HG03469 (cell line): ENCODE data around the gene ZRSR2.
A peak's percentile ranks its signal among the peaks of the same experiment; 100 is the strongest.
"Not testable (repeated sequence)": the region's sequence is repeated elsewhere in the genome, so short reads cannot be mapped to it uniquely, and the experiment has no call there.

Source experiments
- ATAC-seq: cut with Tn5 transposase; IDR thresholded peaks from one replicate; pipeline ENCODE4 v1.9.1; 2021; ENCODE audit warnings: mild to moderate bottlenecking, moderate library complexity, moderate number of reproducible peaks; ENCODE audit not compliant: unreplicated experiment

The ZRSR2 gene, protein sequence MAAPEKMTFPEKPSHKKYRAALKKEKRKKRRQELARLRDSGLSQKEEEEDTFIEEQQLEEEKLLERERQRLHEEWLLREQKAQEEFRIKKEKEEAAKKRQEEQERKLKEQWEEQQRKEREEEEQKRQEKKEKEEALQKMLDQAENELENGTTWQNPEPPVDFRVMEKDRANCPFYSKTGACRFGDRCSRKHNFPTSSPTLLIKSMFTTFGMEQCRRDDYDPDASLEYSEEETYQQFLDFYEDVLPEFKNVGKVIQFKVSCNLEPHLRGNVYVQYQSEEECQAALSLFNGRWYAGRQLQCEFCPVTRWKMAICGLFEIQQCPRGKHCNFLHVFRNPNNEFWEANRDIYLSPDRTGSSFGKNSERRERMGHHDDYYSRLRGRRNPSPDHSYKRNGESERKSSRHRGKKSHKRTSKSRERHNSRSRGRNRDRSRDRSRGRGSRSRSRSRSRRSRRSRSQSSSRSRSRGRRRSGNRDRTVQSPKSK

DNA sequence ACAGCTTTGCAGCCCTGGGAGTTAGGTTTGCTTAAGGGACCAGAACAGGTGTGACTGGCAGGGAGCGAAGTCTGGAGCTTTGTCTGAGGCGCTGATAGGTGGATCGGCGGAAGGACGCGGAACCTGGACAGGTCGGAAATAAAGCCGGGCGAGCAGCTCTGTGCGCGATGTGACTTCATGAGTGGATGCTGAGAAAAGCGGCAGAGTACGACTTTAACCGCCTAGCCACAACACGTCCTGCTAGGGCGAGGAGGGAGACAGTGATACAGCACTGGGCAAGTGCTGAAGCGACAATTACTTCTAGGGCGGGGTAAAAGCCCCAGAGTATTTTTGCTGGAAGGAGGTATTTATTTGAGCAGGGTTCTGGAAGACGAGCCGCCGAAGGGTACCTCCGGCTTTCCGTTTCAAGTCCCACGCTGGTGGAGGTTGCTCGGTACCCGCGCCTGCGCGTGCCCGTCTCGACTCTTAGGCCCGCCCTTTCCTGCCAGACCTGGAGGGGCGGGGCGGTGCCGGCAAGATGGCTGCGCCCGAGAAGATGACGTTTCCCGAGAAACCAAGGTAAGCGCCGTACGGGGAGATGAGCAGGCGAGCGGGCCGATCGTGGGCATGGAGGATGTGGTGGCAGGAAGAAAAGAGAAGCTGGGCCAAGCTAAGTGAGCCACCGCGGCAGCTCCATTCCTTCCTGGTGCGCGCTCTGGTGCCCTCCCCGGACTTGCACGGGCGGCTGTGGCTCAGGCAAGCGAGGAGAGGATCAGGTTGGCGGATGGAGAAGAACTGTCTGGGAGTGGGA is at the start of gene ZRSR2:
Gene ZRSR2 (plus strand): TSS at position 506 of the 790 bp plus-strand sequence. CDS start 12 bp downstream, at position 518.
- ATAC-seq = peak; percentile 79

DNA sequence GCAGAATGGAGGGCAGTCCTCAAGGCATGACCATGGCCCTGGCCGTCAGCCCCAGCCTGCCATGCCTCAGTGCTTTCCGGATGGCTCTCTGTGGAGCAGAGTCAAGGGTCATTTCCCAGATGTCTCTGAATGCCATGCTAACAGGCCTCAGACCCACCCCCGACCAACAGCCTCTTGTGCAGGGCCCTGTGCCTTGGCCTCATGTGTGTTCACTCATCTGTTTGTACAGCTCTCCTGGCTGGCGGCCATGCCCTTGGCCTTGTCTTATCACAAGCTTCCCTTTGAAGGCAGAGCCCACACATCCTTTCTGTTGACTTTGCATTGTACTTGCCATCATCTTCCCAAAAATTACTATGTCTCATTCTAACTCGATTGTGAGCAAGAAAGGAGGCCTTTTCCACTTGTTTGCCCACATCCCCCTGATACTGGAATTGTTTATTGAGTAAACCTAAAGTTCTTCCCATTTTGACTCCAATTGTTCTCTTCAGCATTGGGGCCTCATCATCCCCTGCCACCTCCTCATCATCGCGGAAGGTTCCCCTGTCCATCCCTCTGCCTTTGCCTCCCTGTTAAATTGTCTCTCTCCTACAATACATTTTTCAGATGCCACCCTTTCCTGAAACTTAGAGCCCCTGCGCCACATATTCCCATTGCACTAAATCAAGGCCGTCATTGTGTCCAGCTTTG is 46.0 kb upstream of the ZRSR2 start:
- ATAC-seq = no peak

DNA sequence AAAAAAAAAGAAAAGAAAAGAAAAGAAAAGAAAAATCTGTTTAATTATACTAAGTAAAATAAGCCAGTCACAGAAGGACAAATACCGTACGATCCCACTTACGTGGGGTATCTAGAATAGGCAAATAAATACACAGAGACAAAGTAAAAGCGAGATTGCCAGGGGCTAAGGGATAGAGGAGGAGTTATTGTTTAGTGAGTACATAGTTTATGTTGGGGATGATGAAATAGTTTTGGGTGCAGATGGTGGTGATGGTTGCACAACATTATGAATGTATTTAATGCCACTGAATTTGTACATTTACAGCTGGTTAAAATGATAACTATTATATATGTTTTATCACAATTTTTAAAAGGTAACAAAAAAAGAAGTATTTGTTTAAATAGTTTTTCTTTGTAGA is 45.1 kb upstream of the ZRSR2 start:
- ATAC-seq = no peak

DNA sequence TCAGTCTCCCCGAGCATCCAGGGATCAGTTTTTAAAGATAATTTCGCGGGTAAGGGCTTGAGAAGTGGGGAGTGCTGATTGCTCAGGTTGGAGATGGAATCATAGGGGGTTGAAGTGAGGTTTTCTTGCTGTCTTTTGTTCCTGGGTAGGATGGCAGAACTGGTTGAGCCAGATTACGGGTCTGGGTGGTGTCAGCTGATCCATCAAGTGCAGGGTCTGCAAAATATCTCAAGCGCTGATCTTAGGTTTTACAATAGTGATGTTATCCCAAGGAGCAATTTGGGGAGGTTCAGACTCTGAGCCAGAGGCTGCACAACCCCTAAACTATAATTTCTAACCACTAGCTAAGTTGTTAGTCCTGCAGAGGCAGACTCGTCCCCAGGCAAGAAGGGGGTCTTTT is 43.6 kb upstream of the ZRSR2 start:
- ATAC-seq = not testable (repeated sequence)

DNA sequence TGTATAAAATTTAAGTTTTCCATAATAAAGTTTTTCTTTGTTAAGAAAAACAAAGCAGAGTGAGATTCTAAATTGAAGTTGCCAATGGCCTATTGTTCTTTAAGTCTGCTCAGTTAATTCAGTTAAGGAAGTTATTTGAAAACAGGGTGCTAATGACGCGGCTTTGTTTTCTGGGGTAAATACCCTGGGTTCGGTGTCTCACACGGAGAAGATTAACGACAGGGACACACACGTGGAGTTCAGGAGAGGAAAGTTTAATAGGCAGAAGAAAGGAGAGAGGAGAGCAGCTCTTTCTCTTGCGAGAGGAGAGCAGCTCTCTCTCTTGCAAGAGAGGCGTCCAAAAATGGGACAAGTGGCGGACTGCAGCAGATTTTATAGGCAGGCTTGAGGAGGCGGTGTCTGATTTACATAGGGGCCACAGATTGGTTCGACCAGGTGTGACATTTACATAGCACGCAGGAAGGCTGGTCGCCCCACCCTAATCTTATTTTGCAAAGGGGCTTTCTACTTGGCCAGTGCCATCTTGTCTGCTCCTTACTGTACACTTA is 42.6 kb upstream of the ZRSR2 start:
- ATAC-seq = no peak

DNA sequence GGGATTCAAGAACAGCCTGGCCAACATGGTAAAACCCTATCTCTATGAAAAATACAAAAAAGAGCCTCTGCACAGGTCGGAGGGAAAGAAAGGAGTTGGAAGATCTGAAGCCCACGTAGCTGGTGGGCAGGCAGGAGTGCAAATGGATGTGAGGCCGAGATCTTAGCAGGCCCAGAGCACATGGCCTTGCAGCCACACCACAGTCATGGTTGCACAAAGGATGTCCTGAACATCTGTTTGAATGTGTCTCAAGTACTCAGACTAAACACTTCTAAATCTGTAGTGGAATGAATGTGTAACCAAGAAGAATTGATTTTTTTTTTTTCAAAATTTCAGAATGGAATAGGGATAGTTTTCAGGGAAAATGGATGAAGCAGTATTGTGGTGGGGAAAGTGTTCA is 41.4 kb upstream of the ZRSR2 start:
- ATAC-seq = no peak

DNA sequence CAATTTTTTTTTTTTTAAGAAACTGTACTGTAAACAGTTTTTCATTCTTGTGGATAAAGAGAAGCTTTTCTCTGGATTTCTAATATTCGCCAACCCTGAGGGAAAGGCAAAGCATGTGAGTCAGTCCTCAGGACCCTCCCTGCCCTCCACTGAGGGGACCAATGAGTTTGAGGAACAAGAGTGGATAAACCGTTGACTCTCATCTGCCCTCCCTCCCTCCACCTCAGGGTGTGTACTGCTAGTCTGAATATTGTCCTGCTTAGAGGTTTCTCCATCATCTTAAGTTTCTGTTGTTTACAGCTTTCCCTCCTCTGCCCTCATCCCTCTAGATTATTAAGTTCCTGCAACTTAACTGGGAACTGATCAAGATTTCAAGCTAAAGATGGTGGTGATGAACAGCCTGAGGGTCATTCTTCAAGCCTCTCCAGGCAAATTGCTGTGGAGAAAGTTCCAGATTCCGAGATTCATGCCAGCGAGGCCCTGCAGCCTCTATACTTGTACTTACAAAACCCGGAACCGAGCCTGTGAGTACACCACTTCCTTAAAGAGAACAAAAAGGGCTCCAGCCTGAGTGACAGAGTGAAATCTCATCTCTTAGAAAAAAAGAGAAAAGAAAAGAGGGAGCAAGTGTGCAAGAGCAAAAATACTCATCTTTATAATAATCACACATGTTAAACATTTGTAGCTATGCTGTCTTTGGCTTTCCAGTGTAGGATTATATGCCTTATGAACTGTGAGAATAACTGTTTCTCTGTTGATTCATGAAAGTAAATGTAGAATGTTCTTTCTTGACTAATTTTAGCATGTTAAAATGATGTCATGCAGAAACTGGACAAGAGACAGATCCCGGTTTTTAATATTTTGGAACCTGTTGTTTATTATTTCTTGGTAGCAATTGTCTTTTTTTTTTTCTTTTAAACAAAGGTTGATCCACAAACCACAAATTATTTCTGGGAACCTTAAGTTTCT is 40.4 kb upstream of the ZRSR2 start:
- ATAC-seq = peak; percentile 74

DNA sequence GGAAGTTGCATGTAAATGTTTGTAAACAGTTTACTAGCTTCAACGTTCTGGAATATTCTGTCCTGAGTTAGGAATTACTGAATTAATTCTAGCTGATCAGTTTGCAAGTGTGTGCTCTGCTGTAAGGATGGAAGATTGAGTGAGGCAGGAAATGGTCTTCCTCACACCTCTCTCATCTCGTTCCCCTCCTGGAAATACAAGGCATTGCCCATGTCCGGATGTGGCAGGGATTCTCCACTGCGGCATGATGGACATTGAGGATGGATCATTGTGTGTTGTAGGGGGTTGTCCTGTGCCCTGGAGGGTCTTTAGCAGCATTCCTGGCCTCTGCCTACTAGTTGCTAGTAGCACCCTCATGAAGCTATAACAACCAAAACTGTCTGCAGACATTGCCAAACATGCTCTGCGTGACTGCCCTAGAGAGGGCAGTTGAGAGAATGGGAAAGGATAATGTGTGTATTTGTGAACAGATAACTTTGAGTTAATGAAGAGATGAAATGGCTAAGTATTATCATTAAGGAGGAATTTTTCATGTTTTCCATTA is 39.6 kb upstream of the ZRSR2 start:
- no peak for ATAC-seq

DNA sequence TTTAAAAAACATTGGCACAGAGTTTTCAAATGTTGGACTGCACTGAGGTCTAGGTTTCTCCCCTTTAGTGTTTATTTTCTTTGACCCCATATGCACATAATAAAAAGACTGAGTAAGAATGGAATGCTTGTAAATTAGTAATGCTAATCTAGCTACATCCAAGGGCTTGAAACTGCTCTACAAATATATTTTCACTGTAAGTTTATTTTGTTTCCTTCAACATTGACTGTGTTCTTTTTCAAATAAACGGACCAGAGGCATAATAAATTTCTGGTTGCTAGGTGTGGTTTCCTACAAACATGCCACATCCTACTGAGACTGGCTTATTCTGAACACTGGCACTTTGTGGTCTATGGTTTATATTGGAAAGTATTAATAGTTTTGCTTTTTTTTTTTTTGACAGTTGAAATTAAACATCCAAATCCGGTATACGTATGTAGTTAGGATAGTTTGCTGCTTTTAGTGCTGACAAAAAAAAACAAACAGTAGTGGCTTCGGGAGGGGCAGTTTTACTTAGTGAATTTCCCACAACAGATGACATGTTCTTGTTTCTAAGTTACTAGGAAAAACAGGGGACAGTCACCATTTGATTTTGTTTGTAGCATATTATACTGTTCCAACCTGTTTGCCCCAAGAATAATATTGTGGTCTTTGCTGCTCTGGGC is 39.0 kb upstream of the ZRSR2 start:
- no peak for ATAC-seq

DNA sequence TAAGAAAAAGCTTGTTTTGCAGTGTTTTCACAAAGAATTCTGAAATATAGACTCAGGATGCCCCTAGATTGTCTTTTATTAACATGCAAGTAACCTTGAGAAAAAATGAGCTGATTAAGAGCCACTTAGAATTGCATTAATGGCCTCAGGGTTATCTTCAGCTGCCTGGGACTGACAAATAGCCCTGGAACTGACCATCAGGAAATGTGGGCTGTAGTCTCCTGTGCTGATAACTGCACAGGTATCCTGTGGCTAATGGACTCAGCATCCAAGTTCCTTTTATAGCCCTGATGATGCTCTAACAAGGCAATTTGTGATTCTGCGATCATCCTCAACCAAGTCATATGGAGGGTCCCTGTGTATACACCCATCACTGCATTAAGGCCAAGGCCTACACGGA is 35.2 kb upstream of the ZRSR2 start:
- ATAC-seq = no peak

DNA sequence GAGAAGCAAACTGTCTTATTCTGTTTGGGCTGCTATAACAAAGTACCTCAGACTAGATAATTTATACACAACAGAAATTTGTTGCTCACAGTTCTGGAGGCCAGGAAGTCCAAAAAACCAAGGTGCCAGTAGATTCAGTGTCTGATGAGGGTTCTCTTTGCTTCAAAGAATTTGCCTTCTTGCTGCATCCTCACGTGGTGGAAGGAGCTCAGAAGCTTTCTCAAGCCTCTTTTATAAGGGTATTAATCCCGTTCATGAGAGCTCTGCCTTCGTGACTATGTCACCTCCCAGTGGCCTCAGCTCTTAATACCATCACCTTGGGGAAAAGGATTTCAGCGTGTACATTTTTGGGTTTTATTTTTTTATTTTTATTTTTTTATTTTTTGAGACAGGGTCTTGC is 32.1 kb upstream of the ZRSR2 start:
- no peak for ATAC-seq

GRCh38 chrX:15759886-15760285 is 30.4 kb upstream of the ZRSR2 start:
- not testable (repeated sequence) for ATAC-seq

- no peak for ATAC-seq
These were observed 28.6 kb upstream of the ZRSR2 start for GRCh38 chrX:15761564-15762191.

- ATAC-seq = no peak
These were observed 20.9 kb upstream of the ZRSR2 start for GRCh38 chrX:15769300-15769954.

DNA sequence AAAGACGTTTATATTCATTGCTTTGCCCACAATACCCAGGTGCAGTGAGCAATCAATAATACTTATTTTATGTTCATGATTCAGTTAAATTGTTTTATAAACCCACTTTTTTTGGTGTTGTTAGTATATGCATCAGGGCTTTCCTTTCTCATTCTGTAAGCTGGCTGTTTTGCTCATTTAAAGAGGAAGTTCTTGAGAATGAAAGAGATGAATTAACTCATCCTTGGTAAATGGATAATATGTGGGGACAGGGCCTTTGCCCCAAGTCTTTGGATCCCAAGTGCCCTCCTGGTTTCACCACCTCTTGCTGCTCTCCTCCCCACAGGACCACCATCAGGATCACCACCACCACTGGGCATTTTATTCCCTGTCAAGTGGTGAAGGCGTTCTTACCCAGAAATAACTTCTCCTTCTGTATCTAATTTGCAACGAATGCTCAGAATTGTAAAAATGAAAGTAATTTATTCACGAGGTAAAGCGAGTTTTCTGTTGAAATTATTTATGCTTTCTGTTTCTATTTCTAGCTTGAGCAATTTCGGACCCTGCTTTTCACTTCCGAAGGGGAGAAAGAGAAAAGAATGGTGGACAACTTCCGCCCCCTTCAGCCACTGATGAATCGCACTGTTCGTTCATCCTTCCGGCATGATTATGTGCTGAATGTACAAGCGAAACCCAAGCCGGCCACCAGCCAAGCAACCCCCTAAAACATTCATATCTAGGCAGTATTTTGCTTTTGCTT is 8.2 kb upstream of the ZRSR2 start:
- ATAC-seq = peak; percentile 58

GRCh38 chrX:15785176-15785750 is 5.0 kb upstream of the ZRSR2 start:
- no peak for ATAC-seq

GRCh38 chrX:15786915-15787314 is 3.4 kb upstream of the ZRSR2 start:
- ATAC-seq = no peak
